Breast epithelium (tissue), 3 donors: Measurements from ENCODE around the gene TMEM45B.

Source experiments
- CTCF ChIP-seq, 3 donors: fragments of 450-650 bp; IDR thresholded peaks; one replicate each; pipeline ENCODE4 v1.5.1; 2016 to 2017; ENCODE audit warnings: antibody characterized with exemption in 3 of 3, mild to moderate bottlenecking in 3 of 3, moderate library complexity in 3 of 3
- POLR2A ChIP-seq: fragments of 450-650 bp; IDR thresholded peaks from one replicate; pipeline ENCODE4 v1.6.1; 2016; ENCODE audit warnings: antibody characterized with exemption, mild to moderate bottlenecking, moderate library complexity

GRCh38 chr11:129888451-129888850 lies 72.8 kb downstream of the TMEM45B start:
- TF ChIP-seq POLR2A (no peak), CTCF (IDR thresholded peaks at IDR 0.05) (no peak)
